Effector memory CD4-positive, alpha-beta T cell (primary cell): ENCODE measurements around the gene PRMT1.
"Not testable (repeated sequence)": the region's sequence is repeated elsewhere in the genome, so short reads cannot be mapped to it uniquely, and the experiment has no call there.

Source experiments
- DNase-seq, 3 donors: peaks; one replicate each; pipeline ENCODE4 v3.0.0-alpha.2; 2020
- H3K27ac ChIP-seq: 2 replicates; pipeline ENCODE4 v1.7.0; 2013; ENCODE audit warnings: mild to moderate bottlenecking, low read length, moderate library complexity; ENCODE audit not compliant: insufficient read depth, poor library complexity, severe bottlenecking
- H3K27me3 ChIP-seq: replicated peaks from 2 replicates; pipeline ENCODE4 v1.7.0; 2013; ENCODE audit warnings: mild to moderate bottlenecking, low read length; ENCODE audit not compliant: insufficient read depth, control insufficient read depth, poor library complexity, severe bottlenecking
- H3K36me3 ChIP-seq: 2 replicates; pipeline ENCODE4 v1.7.0; 2013; ENCODE audit warnings: mild to moderate bottlenecking, low read length, moderate library complexity; ENCODE audit not compliant: control insufficient read depth, insufficient read depth
- H3K4me1 ChIP-seq: 2 replicates; pipeline ENCODE4 v1.7.0; 2013; ENCODE audit warnings: low read length, mild to moderate bottlenecking; ENCODE audit not compliant: control insufficient read depth, insufficient read depth, poor library complexity, severe bottlenecking
- H3K4me3 ChIP-seq: 2 replicates; pipeline ENCODE4 v1.7.0; 2013; ENCODE audit warnings: low read length, low read depth, mild to moderate bottlenecking; ENCODE audit not compliant: insufficient read depth, poor library complexity, severe bottlenecking
- H3K9me3 ChIP-seq: 2 replicates; pipeline ENCODE4 v1.7.0; 2013; ENCODE audit warnings: mild to moderate bottlenecking, low read length, moderate library complexity; ENCODE audit not compliant: control insufficient read depth
- total RNA-seq, 3 donors: gene quantifications; one replicate each; lab custom pipeline; 2026; lab: John Stamatoyannopoulos, UW

Gene PRMT1
- 47.3 to 57.5 (median 53.6) reads per million in 3 donors for total RNA-seq

- Histone ChIP-seq H3K27ac (peak within 1 kb of the TSS; percentile 98), H3K36me3 (peaks cover 7% of the 10 kb centered on the region), H3K4me3 (peak within 1 kb of the TSS; percentile 82), H3K9me3 (no peaks in the 10 kb centered on the region), H3K27me3 (no peaks in the 10 kb centered on the region), H3K4me1 (peaks cover 29% of the 10 kb centered on the region)
- peak; percentile 24 to 47 (median 47) for DNase-seq
These were observed at the start of gene PRMT1 for GRCh38 chr19:49677231-49677900. Gene PRMT1 (plus strand): TSS chr19:49677271. CDS start chr19:49677281, 10 bp downstream.

GRCh38 chr19:49629659-49630058, 47.4 kb upstream of the PRMT1 start:
- Histone ChIP-seq H3K27me3 (no peaks in the 10 kb centered on the region), H3K4me3 (no peak overlapping the region), H3K27ac (no peak overlapping the region), H3K4me1 (no peaks in the 10 kb centered on the region), H3K9me3 (no peaks in the 10 kb centered on the region), H3K36me3 (peaks cover 12% of the 10 kb centered on the region)
- no peak for DNase-seq

GRCh38 chr19:49631014-49631588, 46.0 kb upstream of the PRMT1 start:
- no peaks in the 10 kb centered on the region for H3K9me3 ChIP-seq
- H3K4me3 ChIP-seq, result no peak overlapping the region
- peak overlapping the region; percentile 4 for H3K27ac ChIP-seq
- DNase-seq, result no peak
- no peaks in the 10 kb centered on the region for H3K27me3 ChIP-seq
- H3K4me1 ChIP-seq, result no peaks in the 10 kb centered on the region
- peaks cover 4% of the 10 kb centered on the region for H3K36me3 ChIP-seq

- DNase-seq, result no peak
- Histone ChIP-seq H3K27ac (no peak overlapping the region), H3K4me3 (no peak overlapping the region)
These were observed 45.4 kb upstream of the PRMT1 start for GRCh38 chr19:49631610-49632192.

GRCh38 chr19:49632576-49632975, 44.5 kb upstream of the PRMT1 start:
- Histone ChIP-seq H3K4me1 (no peaks in the 10 kb centered on the region), H3K36me3 (no peaks in the 10 kb centered on the region), H3K4me3 (no peak overlapping the region), H3K9me3 (no peaks in the 10 kb centered on the region), H3K27me3 (no peaks in the 10 kb centered on the region), H3K27ac (peak overlapping the region; percentile 1)
- DNase-seq, result no peak

More at GRCh38 chr19:49631610-49632192, 45.4 kb upstream of the PRMT1 start:
- H3K36me3 ChIP-seq, result peaks cover 4% of the 10 kb centered on the region
- no peaks in the 10 kb centered on the region for H3K9me3 ChIP-seq
- H3K27me3 ChIP-seq, result no peaks in the 10 kb centered on the region
- no peaks in the 10 kb centered on the region for H3K4me1 ChIP-seq

GRCh38 chr19:49633273-49633672, 43.8 kb upstream of the PRMT1 start:
- not testable (repeated sequence) for H3K27me3 ChIP-seq, H3K4me3 ChIP-seq, H3K27ac ChIP-seq, H3K9me3 ChIP-seq, DNase-seq, H3K36me3 ChIP-seq, H3K4me1 ChIP-seq

- Histone ChIP-seq H3K36me3 (no peaks in the 10 kb centered on the region), H3K27me3 (no peaks in the 10 kb centered on the region), H3K9me3 (no peaks in the 10 kb centered on the region), H3K4me1 (peaks cover 18% of the 10 kb centered on the region), H3K4me3 (no peak overlapping the region), H3K27ac (no peak overlapping the region)
- no peak for DNase-seq
These were observed 41.4 kb upstream of the PRMT1 start for GRCh38 chr19:49635530-49636232.

- DNase-seq, result no peak
- H3K4me3 ChIP-seq, result no peak overlapping the region
- no peaks in the 10 kb centered on the region for H3K9me3 ChIP-seq
- no peak overlapping the region for H3K27ac ChIP-seq
- H3K4me1 ChIP-seq, result peaks cover 23% of the 10 kb centered on the region
- no peaks in the 10 kb centered on the region for H3K27me3 ChIP-seq
- no peaks in the 10 kb centered on the region for H3K36me3 ChIP-seq
These were observed 40.7 kb upstream of the PRMT1 start for GRCh38 chr19:49636233-49636932.

GRCh38 chr19:49637821-49638738, 39.0 kb upstream of the PRMT1 start:
- no peak overlapping the region for H3K27ac ChIP-seq
- peaks cover 29% of the 10 kb centered on the region for H3K4me1 ChIP-seq
- no peaks in the 10 kb centered on the region for H3K9me3 ChIP-seq
- no peaks in the 10 kb centered on the region for H3K36me3 ChIP-seq
- H3K27me3 ChIP-seq, result no peaks in the 10 kb centered on the region
- DNase-seq, result no peak
- H3K4me3 ChIP-seq, result no peak overlapping the region
